OCI-LY7 (cell line): ENCODE data around the gene AGBL4.

Experiments
- CTCF ChIP-seq: fragments of 200-600 bp; sonication (generic); conservative IDR thresholded peaks from 2 replicates; pipeline ENCODE4 v1.5.1; 2014; ENCODE audit warnings: mild to moderate bottlenecking, antibody characterized with exemption, low read length, moderate library complexity, mixed read lengths
- EZH2phosphoT487 ChIP-seq: fragments of 200-600 bp; sonication (generic); IDR thresholded peaks from 2 replicates; pipeline ENCODE4 v1.6.1; 2018; ENCODE audit warnings: low read depth, borderline replicate concordance, mild to moderate bottlenecking, mixed run types, antibody characterized with exemption, low read length, moderate library complexity, mixed read lengths

- TF ChIP-seq CTCF (no peak), EZH2phosphoT487 (no peak)
Measured at GRCh38 chr1:48500541-48501450, 1523.0 kb downstream of the AGBL4 start.
